GM19240 (cell line): ENCODE results near the gene LDLRAD4.

Experiments
- DNase-seq: peaks from one replicate; pipeline ENCODE4 v3.0.0; 2011; ENCODE audit warnings: low spot score; ENCODE audit not compliant: insufficient read length

Gene LDLRAD4

DNA sequence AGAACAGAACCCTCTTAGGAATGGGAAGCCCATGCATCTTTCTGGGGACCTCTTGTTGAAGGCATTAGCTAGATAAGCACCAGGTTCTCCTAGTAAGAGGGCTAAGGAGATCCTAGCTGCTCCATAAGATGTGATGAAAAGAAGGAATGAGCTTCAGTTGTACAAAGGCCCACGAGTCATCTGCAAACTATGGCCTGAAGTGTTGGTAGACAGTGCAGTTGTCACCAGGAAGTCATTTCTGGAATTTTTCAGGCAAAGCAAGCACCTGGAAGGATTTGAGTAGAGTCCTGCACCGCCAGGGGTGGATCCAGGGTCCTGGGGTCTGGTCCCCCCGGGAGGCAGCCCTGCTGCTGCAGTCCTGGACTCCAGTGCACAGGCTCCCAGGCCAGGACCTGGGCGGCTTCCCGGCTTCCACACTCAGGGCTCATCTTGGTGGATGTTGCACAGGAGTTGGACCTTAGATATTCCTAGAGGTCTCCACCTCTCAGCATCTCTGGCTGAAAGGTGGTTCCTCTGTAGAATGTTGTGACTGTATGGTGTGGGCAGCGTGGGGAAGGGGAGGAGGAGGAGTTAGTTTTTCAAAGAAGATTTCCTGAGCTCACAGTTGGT is 85.3 kb downstream of the LDLRAD4 start:
- DNase-seq = no peak

DNA sequence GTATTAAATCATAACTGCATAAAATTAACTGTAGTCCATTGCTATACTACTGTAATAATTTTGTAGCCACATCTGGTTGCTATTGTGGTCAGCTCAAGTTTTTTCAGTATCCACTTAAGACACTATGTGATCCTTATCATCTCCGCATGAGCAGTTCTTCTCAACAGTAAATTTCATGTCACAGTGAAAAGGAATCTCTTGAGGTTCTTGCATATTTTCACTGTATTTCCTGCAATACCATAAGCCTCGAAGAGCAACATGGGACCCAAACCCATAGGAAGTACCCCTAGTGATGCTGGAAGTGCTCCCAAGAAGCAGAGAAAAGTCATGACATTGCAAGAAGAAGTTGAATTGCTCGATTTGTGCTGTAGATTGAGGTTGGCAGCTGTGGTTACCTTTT is 86.7 kb downstream of the LDLRAD4 start:
- DNase-seq = no peak

- no peak for DNase-seq
Measured at GRCh38 chr18:13306583-13306982, 88.0 kb downstream of the LDLRAD4 start.

DNA sequence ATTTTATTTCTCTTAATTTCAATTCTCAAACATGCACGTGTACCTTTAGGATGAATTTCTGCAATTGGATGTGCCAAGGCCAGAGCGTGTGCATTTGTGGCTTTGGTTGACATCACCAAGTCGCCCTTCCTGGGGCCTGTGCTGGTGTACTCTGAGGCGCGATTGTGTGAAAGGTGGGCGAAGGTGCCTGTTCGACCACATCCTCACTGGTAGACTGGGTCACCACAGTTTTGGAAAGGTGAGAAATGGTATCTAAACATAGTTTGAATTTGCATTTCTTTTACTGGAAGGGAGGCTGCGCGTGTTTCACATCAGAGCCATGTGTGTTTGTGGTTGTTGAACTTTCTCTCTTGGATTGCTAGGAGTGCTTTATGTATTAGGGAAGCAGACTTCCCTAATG is 89.8 kb downstream of the LDLRAD4 start:
- no peak for DNase-seq

- no peak for DNase-seq
Measured at GRCh38 chr18:13309031-13309747, 90.6 kb downstream of the LDLRAD4 start.

GRCh38 chr18:13309748-13310670 is 91.4 kb downstream of the LDLRAD4 start:
- no peak for DNase-seq

DNA sequence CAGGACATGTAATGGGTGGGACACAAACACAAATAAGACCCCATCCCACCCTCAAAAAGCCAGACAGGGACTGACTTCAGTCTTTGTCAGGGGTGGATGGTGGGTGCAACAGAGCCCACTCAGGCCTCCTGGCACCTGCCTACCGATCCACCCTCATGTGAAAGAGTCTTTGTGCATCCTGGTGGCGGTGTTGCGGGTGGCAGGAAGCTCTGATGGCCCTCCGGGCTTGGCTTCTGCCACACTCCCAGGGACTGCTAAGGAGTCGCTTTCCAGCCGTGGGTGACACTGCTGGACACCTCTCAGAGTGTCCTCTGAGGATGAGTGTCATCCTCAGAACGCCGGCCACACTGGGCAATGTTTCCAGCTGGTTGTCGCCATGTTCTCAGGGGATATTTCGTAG is 92.6 kb downstream of the LDLRAD4 start:
- no peak for DNase-seq

GRCh38 chr18:13312515-13312914 is 94.0 kb downstream of the LDLRAD4 start:
- DNase-seq = no peak

GRCh38 chr18:13313006-13313686 is 94.6 kb downstream of the LDLRAD4 start:
- DNase-seq = no peak

DNA sequence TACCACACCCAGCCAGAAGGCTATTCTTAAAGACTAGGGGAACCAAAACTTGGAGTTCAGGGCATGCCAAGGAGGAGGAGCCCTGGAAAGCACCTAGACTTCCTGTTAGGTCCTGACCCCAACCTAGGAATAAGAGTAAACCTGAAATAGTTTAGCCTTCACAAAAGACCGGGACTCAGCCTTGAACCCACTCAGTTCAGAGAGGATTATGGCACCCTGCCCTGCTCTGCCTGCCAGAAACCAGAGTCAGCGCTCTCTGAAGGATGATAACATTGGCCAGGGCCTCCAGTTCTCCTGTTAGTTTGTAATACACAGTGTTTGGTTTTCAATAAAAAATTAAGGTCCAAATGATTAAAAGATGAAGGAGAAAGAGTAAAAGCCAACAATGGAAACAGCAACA is 96.4 kb downstream of the LDLRAD4 start:
- DNase-seq = no peak

DNA sequence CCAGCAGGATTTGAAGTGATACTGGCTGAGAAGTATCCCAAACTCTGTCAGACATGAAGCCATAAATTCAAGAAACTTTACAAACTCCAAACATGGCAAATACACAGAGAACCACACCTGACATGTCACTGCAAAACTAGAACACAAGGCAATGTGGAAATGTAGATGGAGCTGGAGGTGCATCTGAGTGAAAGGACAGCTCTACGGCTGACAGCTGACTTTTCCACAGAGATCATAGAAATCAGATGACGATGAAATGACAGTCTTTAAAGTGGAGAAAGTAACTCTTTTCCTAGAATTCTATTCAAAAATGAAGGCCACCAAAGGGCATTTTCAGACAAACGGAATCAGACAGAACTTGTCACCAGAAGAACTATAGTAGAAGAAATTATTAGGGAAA is 97.5 kb downstream of the LDLRAD4 start:
- no peak for DNase-seq

- no peak for DNase-seq
Measured at GRCh38 chr18:13317801-13318200, 99.2 kb downstream of the LDLRAD4 start.

DNA sequence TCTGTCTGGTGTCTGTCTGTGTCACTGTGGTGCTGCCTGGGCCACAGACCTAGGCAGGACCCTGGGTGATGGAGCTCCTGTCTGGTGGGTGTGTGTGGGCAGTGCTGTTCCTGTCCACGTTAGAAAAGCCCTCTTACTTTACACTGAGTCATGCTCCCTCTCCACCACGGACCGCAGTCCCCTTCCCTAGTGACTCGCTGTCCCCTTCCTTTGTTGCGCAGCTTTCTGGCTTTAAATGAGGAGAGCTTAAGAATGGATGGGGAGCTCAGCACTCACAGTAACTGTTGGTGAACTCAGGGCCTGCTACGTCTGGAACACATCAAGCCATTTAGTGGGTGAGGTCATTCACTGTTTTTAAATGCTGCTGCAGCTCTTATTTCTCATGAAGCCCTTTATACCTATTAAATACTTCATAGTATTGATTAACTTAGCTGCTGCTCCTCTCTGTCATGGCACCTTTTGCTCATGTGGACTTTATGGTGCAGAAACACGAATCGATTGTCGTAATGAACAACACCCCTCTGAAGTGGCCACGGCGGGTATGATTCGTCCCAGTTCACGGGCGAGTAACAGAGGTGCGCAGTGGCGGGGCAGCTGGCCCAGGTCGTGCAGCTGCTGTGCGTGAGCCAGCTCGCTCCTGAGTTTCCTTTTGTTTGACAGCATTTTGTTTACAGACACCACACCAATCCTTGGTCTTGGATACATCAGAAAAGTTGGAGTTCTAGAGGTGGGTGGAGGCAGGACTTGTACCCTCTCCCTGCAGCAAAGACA is 100.4 kb downstream of the LDLRAD4 start:
- no peak for DNase-seq

DNA sequence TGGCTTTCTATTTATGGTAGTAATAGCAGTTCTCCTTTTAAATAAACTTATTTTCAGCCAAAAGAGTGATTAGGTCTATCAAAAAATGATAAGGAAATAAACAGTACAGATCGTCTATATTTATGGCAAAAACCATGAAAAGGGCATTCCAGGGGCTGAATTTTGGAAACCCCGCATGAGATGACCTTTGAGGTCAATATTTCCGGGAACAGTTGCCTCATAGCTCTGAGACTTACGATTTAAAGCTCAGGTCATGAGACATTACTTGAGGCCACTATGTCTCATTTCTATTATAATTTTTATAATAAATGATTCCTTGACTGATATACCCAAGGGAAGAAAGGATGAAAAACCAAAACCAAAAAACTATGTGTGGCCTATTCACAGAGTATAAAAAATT is 101.1 kb downstream of the LDLRAD4 start:
- DNase-seq = no peak

DNA sequence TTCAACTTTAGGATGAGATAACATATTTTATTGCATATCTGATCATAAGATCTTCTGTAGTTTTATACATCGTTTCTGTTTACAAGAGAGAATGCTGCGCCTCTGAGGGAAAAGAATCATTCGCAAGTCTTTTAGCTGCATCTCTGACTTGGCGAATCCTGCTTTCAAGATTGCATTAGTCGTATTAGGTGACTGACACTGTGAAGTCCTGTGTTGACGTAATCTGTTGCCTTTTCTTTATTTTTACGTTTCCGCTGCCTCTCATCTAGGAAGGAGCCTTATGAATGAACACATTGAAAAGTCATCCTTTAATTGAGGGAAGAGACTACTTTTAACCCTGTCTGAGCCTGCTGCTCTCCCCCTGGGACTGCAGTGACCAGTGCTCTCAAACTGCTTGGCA is 101.5 kb downstream of the LDLRAD4 start:
- no peak for DNase-seq

DNA sequence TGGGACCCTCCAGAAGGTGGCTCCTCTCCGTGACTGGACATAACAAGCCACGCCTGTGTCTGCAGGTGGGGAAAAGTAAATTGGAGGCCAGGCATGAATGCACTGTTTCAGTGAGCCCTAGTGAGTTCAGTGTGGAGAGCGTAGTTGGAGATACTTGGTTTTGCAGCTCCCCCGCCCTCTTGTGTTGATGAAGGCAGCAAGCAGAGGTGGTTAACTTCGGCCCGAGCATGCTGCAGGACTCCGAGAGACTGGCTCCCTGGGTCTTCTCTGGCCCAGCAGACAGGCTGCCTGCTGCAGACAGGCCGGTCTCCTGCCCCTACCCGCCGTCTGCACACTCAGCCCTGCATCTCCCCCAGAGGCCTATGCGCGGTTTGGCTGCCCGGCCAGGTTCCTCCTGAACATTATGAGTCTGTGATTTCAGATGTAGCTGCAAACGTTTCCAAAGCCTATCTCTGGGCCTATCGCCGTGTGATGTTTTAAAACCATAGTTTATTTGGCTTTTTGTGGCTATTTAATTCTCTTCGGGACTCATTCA is 102.4 kb downstream of the LDLRAD4 start:
- DNase-seq = no peak

DNA sequence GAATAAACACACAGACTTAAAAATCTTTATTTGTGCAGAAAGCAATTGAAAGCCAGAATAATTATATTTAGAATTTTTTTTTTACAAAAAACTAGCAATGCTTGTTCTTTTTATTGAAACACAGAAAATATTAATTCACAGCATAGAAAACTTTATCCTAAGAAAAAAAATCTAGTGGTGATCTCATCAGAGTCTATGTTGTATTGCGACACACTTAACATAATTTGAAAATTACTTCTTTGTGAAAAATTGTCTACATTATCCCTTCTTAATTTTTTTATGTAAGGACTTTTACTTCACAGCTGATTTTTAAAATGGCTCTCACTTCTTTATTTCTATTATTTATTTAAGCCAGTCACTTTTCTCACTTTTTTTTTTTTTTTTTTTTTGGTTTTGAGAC is 103.4 kb downstream of the LDLRAD4 start:
- DNase-seq = no peak

DNA sequence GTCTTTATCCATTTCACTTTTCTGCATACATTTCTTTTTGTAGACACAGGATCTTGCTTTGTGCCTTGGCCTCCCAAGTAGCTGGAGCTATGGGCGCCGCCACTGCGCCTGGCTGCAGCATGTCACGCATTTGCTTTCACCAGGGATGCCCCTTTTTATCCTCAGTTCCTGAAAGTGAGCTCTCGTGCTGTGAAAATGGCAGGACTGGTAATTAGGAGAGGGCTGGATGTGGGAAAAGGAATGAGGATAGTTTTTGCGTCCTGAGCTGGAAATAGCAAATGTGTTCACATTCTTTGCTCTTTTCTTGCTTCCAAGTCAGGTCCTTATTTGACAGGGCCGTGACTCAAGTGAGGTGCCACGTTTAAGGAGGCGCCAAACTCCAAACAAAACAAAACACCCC is 104.6 kb downstream of the LDLRAD4 start:
- no peak for DNase-seq

DNA sequence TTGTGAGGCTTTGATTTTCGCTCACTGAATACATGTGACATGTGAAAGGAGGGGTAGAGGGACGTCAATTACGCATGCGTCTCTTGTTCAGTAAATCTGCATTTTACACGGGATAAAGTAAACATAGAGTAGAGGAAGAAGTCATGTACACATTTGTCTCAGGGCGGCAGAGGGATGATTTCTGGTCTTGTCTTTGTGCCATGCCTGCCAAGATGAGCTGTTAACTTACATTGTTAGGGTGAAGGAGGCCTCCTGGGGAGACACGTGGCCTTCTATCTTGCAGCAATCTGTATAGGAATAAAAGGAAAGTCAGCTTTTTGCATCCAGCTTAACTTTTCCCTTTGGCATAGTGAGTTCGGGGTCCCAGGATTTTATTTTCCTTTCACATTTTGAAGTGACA is 106.3 kb downstream of the LDLRAD4 start:
- no peak for DNase-seq

- no peak for DNase-seq
Measured at GRCh38 chr18:13328213-13328612, 109.7 kb downstream of the LDLRAD4 start.

DNA sequence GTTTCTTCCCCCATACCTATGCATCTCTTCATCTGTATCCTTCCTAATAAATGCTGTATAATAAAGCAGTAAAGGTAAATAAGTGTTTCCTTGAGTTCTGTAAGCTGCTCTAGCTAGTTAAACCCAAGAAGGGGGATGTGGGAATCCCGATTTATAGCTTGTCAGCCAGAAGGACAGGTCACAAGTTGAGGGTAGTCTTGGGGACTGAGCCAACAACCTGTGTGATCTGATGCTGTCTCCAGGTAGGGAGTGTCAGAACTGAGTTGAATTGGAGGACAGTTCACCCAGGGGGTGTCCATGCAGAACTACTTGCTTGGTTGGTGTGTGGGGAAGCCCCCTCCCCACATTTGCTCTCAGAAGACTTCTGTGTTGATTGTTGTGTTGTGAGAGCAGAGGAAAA is 112.4 kb downstream of the LDLRAD4 start:
- no peak for DNase-seq
